Mucosa of descending colon (tissue), 3 donors: Measurements from ENCODE around the gene WT1. TPM values are rescaled to one million over a fixed set of nuclear protein-coding genes. Genes with fewer than 3 reads are reported as not detected.

Experiments used
- ATAC-seq: fragments of 200-7000 bp; cut with Tn5 transposase; one replicate; pipeline ENCODE4 v1.9.1; 2020; ENCODE audit warnings: mild to moderate bottlenecking, moderate library complexity
- DNase-seq, 3 donors: peaks; one replicate each; pipeline ENCODE4 v3.0.0-alpha.2; 2020
- H3K36me3 ChIP-seq: fragments of 200-600 bp; one replicate; pipeline ENCODE4 v1.8.0; 2021; ENCODE audit warnings: low read depth, mild to moderate bottlenecking
- H3K4me1 ChIP-seq: fragments of 200-600 bp; one replicate; pipeline ENCODE4 v1.8.0; 2021; ENCODE audit warnings: low read depth, mild to moderate bottlenecking
- H3K4me3 ChIP-seq: fragments of 200-600 bp; one replicate; pipeline ENCODE4 v1.8.0; 2021; ENCODE audit warnings: mild to moderate bottlenecking
- H3K9me3 ChIP-seq: fragments of 200-600 bp; one replicate; pipeline ENCODE4 v1.8.0; 2021; ENCODE audit warnings: mild to moderate bottlenecking
- CTCF ChIP-seq: fragments of 200-600 bp; IDR thresholded peaks from one replicate; pipeline ENCODE4 v1.8.0; 2022; ENCODE audit warnings: antibody characterized with exemption, mild to moderate bottlenecking
- intact Hi-C, 2 donors: fragments of 100-400 bp; cut with DNase I in 1 of 2; cut with micrococcal nuclease in 1 of 2; formaldehyde crosslinking; loops; one replicate each; pipeline versions ENCODE4 v1.11.0 to v1.11.1; 2022; cut with DNase I, micrococcal nuclease
- total RNA-seq, 3 donors: library from RNA; stranded (reverse); fragmentation: NEBNext Ultra II Directional in 2 of 3; extraction: Animal tissue kit (Norgen Biotek cat#: 25700) in 2 of 3; gene quantifications; one replicate each; pipeline versions ENCODE4 v1.2.1 to v1.2.4, GENCODE V29; 2021 to 2023
- donor health status: DM: no; HTN: no; CAD: no; lungs with moderate emphysema.
- donor health status: DM: no; HTN: no; CAD: no.
- donor health status: DM: no; HTN: yes; CAD: no.

The WT1 gene
- total RNA-seq, 3 donors from 2014 or later, result 0.09 to 0.57 TPM; not detected in 1

- ATAC-seq (peak; percentile 34), DNase-seq (no peak)
- no peak for TF ChIP-seq CTCF
- H3K9me3 ChIP-seq, result no peaks in the 10 kb centered on the region
- no peaks in the 10 kb centered on the region for H3K36me3 ChIP-seq
- H3K4me3 ChIP-seq, result no peak overlapping the region
- intact Hi-C loops, result no loop called here
- H3K4me1 ChIP-seq, result peaks cover 4% of the 10 kb centered on the region
Observed at GRCh38 chr11:32396331-32396730, 39.0 kb downstream of the WT1 start.

- no peak overlapping the region for H3K4me3 ChIP-seq
- DNase-seq (no peak), ATAC-seq (no peak)
- intact Hi-C loops, result no loop called here
- no peak for TF ChIP-seq CTCF
- no peaks in the 10 kb centered on the region for H3K36me3 ChIP-seq
- H3K9me3 ChIP-seq, result no peaks in the 10 kb centered on the region
- peaks cover 4% of the 10 kb centered on the region for H3K4me1 ChIP-seq
Observed at GRCh38 chr11:32395127-32395526, 40.2 kb downstream of the WT1 start.

GRCh38 chr11:32392840-32393239 is 42.5 kb downstream of the WT1 start:
- peak; percentile 69 for ATAC-seq
- no peak for TF ChIP-seq CTCF
- no peak overlapping the region for H3K4me3 ChIP-seq
- no peaks in the 10 kb centered on the region for H3K36me3 ChIP-seq
- no peaks in the 10 kb centered on the region for H3K9me3 ChIP-seq
- peak in 1 of 3 donors; percentile 3 for DNase-seq
- H3K4me1 ChIP-seq, result peaks cover 4% of the 10 kb centered on the region
- intact Hi-C loops, result no loop called here

GRCh38 chr11:32391956-32392553 is 43.3 kb downstream of the WT1 start:
- Histone ChIP-seq H3K9me3 (no peaks in the 10 kb centered on the region), H3K36me3 (no peaks in the 10 kb centered on the region), H3K4me1 (peaks cover 4% of the 10 kb centered on the region), H3K4me3 (no peak overlapping the region)
- no peak for TF ChIP-seq CTCF
- intact Hi-C loops, result no loop called here
- ATAC-seq (no peak), DNase-seq (no peak)

- TF ChIP-seq CTCF, result no peak
- H3K9me3 ChIP-seq, result no peaks in the 10 kb centered on the region
- H3K4me3 ChIP-seq, result no peak overlapping the region
- H3K4me1 ChIP-seq, result peaks cover 4% of the 10 kb centered on the region
- no peak for DNase-seq
- no peak for ATAC-seq
- H3K36me3 ChIP-seq, result no peaks in the 10 kb centered on the region
- intact Hi-C loops, result no loop called here
Observed at GRCh38 chr11:32391479-32391878, 43.9 kb downstream of the WT1 start.

- H3K4me3 ChIP-seq, result no peak overlapping the region
- intact Hi-C loops, result no loop called here
- ATAC-seq, result no peak
- DNase-seq, result no peak
- H3K36me3 ChIP-seq, result no peaks in the 10 kb centered on the region
- peaks cover 4% of the 10 kb centered on the region for H3K4me1 ChIP-seq
- TF ChIP-seq CTCF, result no peak
- H3K9me3 ChIP-seq, result no peaks in the 10 kb centered on the region
Observed at GRCh38 chr11:32390712-32391111, 44.6 kb downstream of the WT1 start.
